Fibroblast of skin of back (primary cell): ENCODE results near the gene TYROBP.
"Not testable (repeated sequence)": the region's sequence is repeated elsewhere in the genome, so short reads cannot be mapped to it uniquely, and the experiment has no call there.

Source experiments
- DNase-seq: peaks from one replicate; pipeline ENCODE4 v3.0.0-alpha.2; 2013

TYROBP gene

GRCh38 chr19:35899547-35900214, 8.4 kb downstream of the TYROBP start:
- DNase-seq = peak; percentile 79

GRCh38 chr19:35898499-35898809, 9.6 kb downstream of the TYROBP start:
- no peak for DNase-seq

GRCh38 chr19:35897706-35898451, 10.2 kb downstream of the TYROBP start:
- DNase-seq = no peak

- DNase-seq = no peak
These were observed 11.5 kb downstream of the TYROBP start for GRCh38 chr19:35896643-35897040.

- no peak for DNase-seq
These were observed 12.0 kb downstream of the TYROBP start for GRCh38 chr19:35895911-35896642.

GRCh38 chr19:35894342-35894741, 13.8 kb downstream of the TYROBP start:
- DNase-seq = no peak

- not testable (repeated sequence) for DNase-seq
These were observed 16.3 kb downstream of the TYROBP start for GRCh38 chr19:35891819-35892218.

- no peak for DNase-seq
These were observed 17.9 kb downstream of the TYROBP start for GRCh38 chr19:35890113-35890650.

- DNase-seq = no peak
These were observed 18.6 kb downstream of the TYROBP start for GRCh38 chr19:35889370-35890112.

- DNase-seq = no peak
These were observed 19.7 kb downstream of the TYROBP start for GRCh38 chr19:35888398-35888797.

GRCh38 chr19:35887197-35887596, 20.9 kb downstream of the TYROBP start:
- DNase-seq = no peak

- no peak for DNase-seq
These were observed 22.2 kb downstream of the TYROBP start for GRCh38 chr19:35885904-35886303.

GRCh38 chr19:35885225-35885738, 22.8 kb downstream of the TYROBP start:
- DNase-seq = no peak

GRCh38 chr19:35883882-35884281, 24.2 kb downstream of the TYROBP start:
- DNase-seq = no peak

- DNase-seq = peak; percentile 80
These were observed 25.8 kb downstream of the TYROBP start for GRCh38 chr19:35882114-35882832.

GRCh38 chr19:35879770-35880317, 28.3 kb downstream of the TYROBP start:
- peak; percentile 90 for DNase-seq

GRCh38 chr19:35879068-35879467, 29.0 kb downstream of the TYROBP start:
- DNase-seq = no peak

GRCh38 chr19:35874392-35874930, 33.6 kb downstream of the TYROBP start:
- DNase-seq = no peak

GRCh38 chr19:35872180-35872579, 35.9 kb downstream of the TYROBP start:
- DNase-seq = no peak

GRCh38 chr19:35871611-35872010, 36.5 kb downstream of the TYROBP start:
- DNase-seq = no peak

GRCh38 chr19:35870798-35871197, 37.3 kb downstream of the TYROBP start:
- no peak for DNase-seq
